ENCODE measurements around the gene PRKCA.

PRKCA gene

DNA sequence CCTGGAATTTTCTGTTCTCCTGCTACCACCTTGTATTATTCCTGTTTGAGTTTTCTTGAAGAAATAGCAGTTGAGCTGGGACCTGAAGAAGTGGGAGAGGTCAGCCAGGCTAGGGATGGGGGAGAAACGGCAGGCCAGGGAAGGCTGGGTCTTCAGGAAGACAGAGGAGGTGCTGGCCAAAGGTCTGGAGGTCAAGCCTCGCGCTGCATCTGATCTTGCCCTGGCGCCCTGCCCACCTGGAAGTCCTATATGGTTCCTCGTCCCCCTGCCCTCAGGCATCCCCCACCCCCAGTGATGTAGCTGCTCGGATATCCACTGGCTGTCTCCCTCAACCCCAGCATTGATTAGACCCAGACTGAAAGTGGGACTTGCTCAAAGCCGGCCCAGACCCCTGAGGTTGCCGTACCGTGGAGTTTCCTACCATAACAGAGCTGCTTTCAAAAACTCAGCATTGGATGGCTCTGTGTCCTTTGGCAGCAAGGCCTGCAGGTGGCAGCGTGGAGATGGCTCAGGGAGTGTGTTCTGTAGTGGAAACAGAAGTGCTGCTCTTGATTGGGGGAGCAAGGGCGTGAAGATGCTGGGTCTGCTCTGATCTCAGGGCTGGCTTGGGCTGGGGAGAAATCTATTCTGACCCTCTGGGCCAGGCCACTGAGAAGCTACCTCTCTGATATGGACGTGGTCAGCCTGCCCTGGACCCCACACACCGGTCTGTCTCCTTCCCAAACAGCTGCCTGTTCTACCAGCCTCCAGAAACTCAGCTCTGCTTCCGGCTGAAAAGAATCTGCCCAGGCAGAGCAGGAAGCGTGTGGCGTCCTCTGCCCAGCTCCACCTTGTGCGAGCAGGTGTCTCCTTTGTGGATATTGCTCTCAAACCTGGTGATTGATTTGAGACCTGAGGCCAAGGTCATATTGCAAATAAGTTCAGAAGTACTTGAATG, 425.5 kb downstream of the PRKCA start:
- peak; percentile 82 for DNase-seq

DNA sequence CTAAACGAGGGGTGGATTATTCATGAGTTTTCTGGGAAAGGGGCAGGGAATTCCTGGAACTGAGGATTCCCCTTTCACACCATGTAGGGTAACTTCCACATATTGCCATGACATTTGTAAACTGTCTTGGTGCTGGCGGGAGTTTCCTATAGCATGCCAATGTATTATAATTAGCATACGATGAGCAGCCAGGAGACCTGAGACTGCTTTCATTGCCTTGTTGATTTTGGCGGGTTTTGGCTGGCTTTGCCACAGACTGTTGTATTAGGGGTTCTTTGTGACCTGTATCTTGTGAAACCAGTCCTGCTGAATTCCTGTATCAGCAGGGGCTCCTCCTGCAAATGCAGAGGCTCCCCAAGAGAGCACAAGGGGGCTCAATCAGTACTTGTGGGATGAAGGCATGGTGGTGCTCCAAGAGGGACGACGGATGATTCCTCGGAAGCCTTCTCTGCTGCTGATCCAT, 428.1 kb downstream of the PRKCA start:
- no peak for DNase-seq

DNA sequence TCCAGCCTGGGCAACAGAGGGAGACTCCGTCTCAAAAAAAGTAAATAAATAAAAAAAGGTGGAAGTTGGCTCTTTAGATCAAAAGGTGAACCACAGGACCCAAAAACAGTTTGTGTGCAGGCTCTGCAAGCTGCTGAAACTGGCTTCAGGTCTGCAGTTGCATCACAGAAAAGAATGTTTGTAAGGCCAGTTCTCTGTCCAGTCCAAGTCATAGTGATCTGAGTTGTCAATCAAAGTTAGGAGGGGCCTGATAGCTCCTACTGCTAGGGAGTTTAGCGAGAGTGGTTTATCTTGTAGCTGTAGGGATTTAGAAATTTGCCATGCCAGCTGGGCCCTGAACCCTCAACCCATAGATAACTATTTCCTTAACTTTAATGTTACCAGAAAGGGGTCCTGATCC, 431.3 kb downstream of the PRKCA start:
- DNase-seq, result no peak

DNA sequence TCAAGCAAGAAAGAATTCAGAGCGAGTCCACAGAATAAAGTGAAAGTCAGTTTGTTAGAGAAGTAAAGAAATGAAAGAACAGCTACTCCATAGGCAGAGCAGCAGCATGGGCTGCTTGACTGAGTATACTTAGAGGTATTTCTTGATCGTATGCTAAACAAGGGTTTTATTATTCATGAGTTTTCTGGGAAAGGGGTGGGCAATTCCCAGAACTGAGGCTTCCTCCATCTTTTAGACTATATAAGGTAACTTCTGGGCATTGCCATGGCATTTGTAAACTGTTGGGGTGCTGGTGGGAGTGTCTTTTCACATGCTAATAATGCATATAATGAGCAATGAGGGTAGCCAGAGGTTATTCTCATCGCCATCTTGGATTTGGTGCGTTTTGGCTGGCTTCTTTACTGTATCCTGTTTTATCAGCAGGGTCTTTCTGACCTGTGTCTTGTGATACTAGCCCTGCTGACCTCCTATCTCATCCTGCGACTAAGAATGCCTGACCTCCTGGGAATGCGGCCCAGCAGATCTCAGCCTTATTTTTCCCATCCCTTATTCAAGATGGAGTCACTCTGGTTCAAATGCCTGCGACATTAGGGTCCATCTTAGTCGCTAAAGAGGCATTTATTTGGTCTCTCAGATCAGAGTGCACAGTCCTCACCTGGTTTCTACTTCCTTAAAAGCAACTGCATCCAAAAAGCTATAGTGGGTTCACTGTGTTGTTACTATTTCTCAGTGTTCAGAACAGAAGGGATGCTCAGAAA, 432.0 kb downstream of the PRKCA start:
- DNase-seq, result no peak

DNA sequence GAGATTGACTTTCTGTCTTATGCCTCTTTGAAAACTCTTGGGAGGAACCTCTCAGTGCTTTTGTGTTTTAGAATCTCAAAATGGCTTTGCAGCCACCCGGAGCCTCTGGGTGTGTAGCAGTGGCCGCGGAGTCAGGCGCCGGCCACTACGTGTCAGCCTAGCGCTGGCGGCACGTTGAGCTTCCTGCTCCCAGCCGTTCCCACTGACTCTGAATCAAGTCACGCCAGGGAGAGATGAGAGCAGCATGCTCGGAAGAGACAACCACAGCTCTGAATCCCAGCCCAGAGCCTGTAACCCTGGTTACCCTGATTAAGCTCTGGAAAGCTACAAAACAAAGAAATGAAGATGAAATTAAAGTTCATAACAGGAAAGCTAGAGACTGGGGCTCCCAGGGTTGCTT, 435.1 kb downstream of the PRKCA start:
- DNase-seq, result peak; percentile 22

DNA sequence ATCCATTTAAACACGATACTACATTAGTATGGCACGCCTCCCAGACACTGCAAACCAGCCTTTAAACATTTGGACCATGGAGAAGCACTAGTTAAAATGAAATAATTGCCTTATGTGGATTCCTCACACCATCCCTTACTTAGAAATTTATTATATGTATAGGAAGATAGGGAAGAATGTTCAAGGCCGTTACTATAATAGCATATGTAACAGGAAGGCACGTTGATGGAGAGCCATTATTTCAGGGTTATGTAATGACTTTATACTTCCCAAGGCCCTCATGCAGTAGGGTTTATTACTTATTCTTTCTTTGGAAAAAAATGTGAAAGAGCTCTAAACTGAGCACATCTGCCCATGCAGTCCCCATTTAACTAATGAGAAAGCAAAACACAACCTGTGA, 435.9 kb downstream of the PRKCA start:
- no peak for DNase-seq

DNA sequence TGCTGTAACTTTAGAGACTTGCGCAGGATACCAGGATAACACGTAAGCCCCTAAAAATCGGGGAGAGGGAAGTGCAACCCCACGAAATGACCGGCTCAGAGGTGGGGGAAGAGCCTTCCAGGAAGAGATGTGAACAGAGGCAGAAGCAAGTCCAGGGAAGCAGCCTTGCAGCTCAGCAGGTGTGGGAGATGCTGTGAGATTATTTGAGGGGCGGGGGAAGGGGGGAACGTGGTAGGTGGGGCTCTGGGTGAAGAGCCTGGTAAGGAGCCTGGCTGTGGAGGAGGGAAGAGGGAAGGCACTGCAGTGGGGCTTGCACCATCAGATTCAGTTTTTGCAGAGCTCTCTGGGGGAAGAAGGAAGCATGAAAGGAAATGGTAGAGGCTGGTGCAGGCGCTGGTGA, 437.1 kb downstream of the PRKCA start:
- DNase-seq, result no peak

DNA sequence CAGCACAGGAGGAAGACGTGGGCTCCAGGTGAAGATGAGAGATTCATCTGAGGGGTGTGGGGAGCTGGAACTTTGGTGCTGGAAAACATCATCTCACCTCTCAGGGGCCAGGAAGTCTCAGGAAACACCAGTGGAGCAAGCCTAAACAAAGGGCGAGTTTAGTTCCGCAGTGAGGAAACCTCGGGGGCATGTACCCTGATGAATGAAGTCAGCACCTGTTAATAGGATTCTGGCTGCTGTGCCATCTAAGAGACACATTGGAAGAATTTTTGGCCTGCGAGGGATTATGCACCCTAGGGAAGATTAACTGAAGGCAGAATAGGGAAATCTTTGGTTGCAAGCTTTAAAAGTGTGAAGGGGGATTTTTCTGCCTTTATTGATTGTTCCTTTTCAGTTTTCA, 437.8 kb downstream of the PRKCA start:
- no peak for DNase-seq

DNA sequence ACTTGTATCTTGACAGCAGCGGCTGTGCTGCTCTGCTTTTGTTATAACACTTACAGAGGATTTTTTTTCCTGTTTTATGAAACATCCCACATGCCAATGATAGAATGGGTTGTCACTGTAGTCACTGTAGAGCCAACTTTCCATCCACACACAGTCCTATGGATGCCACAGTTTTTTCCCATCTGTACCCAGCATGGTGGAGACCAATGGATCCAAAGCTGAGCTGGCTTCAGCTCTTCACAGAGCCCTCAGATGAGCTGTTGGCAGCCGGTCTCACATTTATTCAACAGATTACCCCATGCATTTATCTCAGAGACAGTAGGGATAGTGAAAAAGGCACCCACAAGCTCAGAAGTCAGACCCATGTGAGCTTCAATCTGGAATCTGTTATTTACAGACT, 441.1 kb downstream of the PRKCA start:
- DNase-seq, result no peak

DNA sequence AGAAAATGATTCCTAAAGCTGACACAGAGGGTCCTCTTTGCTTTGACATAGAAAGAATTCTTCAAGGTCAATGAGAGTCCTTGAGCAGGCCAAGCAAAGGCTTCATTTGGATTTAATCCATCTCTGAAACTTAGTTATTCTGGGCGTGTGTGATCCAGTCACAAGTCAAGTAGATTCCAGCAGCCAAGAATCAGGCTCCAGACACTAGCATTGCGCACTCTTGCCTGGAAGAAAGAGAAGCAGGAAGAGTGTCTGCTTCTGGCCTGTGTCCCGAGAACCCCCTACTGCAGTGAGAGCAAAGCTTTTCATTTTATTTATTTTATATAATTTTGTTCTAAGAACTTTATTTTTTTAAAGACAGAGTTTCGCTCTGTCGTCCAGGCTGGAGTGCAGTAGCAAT, 444.3 kb downstream of the PRKCA start:
- DNase-seq, result no peak

DNA sequence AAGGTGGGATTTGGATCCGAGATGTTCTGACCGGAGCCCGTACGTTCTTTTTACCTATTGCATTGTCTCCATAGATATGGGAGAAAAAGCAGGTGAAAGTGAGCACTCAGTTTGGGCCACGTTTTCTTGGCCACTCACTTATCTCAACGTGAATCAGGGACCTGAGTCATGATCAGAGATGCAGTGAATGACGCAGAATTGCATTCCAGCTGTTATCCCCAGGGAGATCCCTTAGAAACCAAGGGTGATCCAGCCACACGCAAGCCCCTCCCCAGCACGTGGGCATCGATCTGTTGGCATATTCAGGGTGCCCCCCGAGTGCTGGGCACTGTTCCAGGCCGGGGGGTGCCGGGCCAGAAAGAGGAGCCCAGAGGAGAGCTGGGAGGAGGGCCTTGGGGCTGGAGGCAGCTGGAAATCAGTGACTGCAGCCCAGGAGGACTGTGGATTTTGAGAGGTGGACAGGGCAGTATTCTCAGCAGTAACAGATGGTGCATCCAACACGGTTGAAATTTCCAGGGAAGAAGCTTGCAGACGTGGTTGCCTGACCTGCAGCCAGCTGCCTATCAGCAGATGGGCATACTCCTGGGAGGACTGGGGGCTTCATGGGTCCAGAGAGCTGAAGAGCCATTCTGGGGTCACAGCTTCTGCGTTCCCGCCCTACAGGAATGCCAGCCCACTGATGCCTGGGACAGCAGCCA, 445.3 kb downstream of the PRKCA start:
- DNase-seq, result no peak

DNA sequence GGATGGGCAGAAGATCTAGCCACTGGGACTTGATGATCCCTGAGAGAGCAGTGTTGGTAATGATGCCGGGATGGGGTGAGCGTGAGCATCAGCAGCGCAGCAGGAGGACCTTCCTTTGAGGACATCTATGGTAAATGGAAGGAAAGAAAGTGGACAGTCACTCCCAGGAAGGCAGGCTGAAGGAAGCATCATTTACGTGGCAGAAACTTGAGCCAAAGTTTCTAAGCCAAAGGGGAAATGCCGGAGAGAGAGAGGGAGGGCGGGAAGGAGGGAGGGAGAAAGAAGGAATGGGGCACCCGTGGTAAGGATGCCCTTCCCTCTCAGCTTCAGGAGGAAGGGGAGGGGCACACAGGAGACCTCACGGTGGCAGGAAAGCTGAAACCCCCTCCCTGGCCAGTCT, 446.2 kb downstream of the PRKCA start:
- no peak for DNase-seq

DNA sequence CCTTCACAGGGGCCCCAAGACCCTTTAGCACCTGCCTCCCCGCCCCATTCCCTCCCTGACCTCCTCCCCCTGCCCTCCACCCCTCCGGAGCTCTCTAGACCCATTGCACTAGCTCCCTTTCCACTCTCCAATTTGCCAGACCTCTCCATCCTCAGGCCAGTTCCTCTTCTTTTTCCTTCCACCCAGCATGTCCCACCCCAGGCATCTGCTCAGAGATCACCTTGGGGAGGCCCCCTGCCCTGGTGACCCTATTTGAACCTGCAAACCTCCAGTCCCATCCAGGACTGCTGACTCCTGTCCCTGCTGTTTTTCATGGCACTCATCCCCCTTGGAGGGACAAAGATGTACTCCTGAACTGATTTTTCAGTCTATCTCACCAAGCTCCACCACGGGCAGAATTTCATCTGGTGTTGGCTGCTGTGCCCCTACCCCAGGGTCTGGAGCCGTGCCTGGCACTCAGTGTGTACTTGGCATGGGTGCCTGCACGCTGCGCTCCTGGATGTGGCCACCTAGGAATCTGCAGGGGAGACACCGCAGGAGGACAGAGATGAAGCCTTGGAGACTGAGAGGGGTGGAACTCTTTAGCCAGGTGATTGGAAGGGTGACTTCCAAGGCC, 446.9 kb downstream of the PRKCA start:
- no peak for DNase-seq

DNA sequence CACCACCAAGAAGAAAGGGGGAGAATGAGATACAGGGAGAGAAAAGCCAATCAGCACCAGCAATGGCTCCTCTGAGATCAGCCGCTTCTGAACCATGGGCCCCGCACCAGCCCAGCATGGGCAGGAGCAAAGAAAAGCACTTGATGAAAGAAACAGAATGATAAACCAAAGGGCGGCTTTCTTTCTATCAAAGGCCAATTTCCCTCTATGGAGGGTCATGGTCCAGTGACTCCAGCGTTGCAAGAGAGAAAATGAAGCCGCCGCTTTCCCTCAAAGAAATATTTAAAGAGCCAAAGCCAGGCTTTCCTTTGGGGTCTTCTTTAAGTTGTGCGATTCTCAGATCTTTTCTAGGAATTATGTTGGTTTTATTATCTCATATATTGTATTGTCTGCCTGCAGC, 447.7 kb downstream of the PRKCA start:
- DNase-seq, result no peak

DNA sequence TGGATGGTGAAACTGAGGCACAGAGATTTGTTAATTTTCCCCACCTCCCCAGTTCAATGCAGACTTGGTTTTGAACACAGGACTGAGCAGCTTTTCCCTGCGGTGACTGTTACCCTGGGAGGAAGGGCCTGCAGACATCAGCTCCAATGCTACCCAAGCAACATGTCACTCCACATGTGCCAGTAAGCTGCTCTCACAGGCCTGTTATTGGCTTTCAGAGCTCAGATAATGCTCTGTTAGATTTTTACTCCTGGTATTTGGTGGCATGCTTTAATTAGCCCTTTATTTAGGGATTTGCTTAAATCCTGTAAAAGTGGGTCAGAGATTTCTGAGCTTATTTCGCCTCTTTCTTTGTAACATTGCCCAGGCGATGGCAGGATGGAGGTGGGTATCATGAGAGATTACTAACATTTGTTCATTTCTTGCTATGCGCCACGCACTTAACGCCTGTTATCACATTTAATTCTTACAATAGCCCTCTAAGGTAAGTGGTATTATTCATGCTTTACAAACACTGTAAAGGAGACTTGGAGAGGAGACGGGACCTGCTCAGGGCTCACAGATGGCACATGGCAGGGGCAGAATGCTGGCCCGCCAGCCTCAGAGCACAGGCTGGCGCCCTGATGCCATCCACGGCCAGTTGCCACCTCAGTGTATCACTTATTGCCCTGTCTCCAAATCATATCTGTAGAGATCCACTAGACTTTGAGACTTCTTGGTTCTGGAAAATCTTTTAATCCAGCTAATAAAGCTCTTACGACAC, 448.5 kb downstream of the PRKCA start:
- no peak for DNase-seq

DNA sequence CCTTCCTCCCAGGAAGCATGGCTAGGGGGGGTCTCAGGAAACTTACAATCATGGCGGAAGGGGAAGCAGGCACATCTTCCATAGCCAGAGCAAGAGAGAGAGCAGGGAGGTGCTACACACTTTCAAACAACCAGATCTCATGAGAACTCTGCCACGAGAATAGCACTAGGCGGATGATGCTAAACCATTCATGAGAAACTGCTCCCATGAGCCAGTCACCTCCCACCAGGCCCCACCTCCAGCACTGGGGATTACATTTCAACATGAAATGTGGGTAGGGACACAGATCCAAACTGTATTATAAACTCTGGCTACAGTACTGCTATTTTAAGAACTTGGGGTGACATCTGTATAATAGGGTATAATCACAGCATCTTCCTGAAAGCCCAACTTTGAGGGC, 449.4 kb downstream of the PRKCA start:
- no peak for DNase-seq

DNA sequence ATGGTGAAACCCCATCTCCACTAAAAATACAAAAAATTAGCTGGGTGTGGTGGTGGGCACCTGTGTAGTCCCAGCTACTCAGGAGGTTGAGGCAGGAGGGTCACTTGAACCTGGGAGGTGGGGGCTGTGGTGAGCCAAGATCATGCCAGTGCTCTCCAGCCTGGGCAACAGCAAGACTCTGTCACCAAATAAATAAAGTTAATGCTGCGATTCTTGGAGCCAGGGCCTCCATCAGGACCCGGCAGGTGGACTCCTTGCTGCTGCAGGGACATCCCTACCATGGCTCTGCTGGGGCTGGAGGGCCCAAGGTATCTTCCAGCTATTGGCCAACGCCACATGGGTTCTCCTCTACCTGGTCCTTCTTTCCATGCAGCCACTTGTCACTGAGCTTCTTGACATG, 450.0 kb downstream of the PRKCA start:
- DNase-seq, result no peak

DNA sequence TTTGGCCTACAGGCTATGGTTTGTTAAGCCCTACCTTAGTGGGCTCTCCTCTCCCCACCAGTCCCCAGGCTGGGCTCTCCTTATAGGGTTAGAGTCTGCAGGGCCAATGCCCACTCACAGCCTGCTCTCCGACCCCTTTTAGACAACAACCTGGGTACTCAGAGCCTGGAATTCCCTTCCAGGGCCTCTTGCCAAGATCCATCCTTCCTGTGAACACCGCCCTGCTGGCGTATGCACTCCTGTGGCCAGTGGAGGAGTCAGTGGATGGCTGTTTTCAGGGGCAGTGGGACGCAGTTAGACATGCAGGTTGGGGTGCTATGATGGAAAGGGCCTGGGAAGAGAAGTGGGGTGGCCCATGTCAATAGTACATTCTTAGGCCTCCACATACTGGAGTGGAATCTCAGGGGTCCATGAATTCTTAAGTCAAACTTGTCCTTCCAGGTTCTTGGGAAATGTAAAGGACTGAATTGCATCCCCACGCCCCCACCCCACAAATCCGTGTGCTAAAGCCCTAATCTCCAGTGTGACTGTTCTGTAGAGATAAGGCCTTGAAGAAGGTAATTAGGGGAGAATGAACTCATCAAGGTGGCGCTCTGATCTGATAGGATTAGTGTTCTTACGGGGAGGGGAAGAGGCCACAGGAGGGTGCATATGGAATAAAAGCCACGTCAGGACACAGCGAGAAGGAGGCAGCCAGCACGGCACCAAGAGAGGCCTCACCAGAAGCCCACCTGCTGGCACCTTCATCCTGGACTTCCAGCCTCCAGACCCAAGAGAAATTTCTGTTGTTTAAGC, 450.9 kb downstream of the PRKCA start:
- no peak for DNase-seq

DNA sequence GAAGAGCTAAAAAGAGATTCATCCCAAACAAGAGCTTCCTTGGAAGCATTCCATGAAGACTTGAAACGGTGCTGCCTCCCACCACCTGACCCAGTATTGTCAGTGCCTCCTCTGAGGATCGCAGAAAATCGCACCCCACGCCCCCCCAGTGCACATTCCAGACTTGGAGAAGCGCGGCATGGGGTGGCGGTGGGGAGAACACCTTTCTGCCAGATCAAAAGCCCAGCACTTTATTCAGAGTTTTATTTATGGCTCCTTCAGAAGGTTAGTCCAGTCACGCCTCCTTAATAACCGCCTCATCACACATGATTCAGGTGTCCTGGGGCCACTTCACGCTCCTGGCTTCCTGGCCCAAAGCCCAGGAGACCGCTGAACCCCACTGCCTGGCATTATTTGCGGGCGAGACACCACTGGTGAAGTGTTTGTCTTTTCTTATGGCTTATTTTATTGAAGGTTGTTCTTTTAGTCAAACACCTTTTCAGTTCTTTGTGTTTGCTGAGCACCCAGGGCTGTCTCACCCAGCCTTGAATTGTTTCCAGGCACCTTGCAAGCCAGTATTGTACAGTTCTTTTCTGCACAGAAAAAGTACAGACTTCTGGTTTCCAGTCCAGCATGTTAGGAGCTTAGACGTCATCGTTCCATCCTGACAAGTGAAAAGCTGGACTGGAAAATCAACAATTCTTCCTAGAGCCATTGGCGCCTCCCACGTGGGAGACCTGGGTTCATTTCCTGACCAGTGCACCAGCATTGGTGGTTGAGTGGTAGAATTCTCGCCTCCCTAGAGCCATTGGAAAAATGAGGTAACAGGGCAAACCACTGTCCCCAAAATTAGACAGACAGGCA, 452.9 kb downstream of the PRKCA start:
- DNase-seq, result peak; percentile 30

DNA sequence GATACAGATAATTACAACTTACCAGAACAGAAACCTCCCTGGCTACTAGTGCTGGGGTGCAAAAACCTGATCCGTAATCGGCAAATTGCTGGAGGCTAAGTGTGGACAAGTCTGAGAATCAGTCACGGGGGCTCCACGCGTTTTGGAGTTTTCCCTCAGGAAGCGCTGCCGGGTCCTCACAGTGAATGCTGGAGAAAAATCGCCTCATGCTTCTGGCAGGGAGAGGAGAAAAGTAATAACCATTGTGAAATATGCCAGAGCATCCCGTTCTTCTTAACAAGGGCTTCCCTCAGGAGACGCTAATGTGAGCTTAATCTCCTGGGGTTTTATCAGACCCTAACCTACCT, 453.5 kb downstream of the PRKCA start:
- DNase-seq, result no peak

DNA sequence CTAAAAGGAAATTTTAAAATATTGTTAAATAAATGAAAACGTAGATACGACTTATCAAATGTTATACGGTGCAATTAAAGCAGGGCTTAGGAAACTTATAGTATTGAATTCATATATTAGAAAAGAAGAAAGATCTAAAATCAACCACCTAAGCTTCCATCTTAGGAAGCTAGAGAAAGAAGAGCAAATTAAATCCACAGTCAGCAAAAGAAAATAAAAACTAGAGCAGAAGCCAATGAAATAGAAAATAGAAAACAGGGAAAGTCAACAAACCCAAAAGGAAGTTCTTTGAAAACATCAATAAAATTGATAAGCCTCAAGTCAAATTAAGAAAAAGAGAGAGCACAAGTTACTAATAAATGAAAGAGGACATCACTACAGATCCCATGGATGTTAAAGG, 457.9 kb downstream of the PRKCA start:
- no peak for DNase-seq
